Right lung (tissue), 5 donors: ENCODE results near the gene FAM13A. TPM values are rescaled to one million over a fixed set of nuclear protein-coding genes. Genes with fewer than 3 reads are reported as not detected.

ENCODE experiments used
- polyA plus RNA-seq, 5 donors: library from polyadenylated mRNA; unstranded; fragments of 120-200 nt; gene quantifications; one replicate each; pipeline versions ENCODE4 v1.2.1 to v1.2.3, GENCODE V29; 2013; ENCODE audit warnings: inconsistent platforms in 1 of 5, low replicate concordance in 1 of 5; ENCODE audit not compliant: insufficient read length in 5 of 5, insufficient read depth in 1 of 5

FAM13A gene
- polyA plus RNA-seq, 5 donors, result 40.8 to 65.3 (median 60.1) TPM

Other genes starting within 250 kb of the FAM13A start
- 10 to 100 TPM in 2 of 5 donors, 1 to 10 TPM in 3; 7.8 to 11.6 (median 9.7) TPM for gene TIGD2, start 54.3 kb upstream of the FAM13A start, polyA plus RNA-seq